ENCODE measurements around the gene DHPS.

GRCh38 chr19:12628040-12629022, 53.3 kb downstream of the DHPS start:
- TF ChIP-seq CTCF (IDR thresholded peaks at IDR 0.05; ENCODE audit: insufficient read depth, low read length) (no peak), POLR2AphosphoS5 (IDR thresholded peaks at IDR 0.05; ENCODE audit: low read depth) (no peak), GABPA (IDR thresholded peaks at IDR 0.05; ENCODE audit: low read depth) (no peak), REST (IDR thresholded peaks at IDR 0.05; ENCODE audit: insufficient replicate concordance, low read depth) (no peak), SPI1 (IDR thresholded peaks at IDR 0.05; ENCODE audit: borderline replicate concordance, low read depth) (no peak)
